HepG2 (cell line): ENCODE results near the gene ECT2. TPM values are rescaled to one million over a fixed set of nuclear protein-coding genes. Genes with fewer than 3 reads are reported as not detected.

Experiments
- ATAC-seq: fragments of 200-7000 bp; cut with Tn5 transposase; 3 replicates; pipeline ENCODE4 v1.9.1; 2020; ENCODE audit warnings: mild to moderate bottlenecking, moderate library complexity
- BruUV-seq: library from RNA; stranded (reverse); fragments of 400-500 nt; replicated peaks from 2 replicates; lab custom pipeline; 2021; lab: Mats Ljungman, UMichigan
- CTCF ChIA-PET: fragments of 300-600 bp; formaldehyde crosslinking; extraction: SDS; loops from one replicate; lab custom pipeline; 2021; ENCODE audit warnings: low total read pairs, inconsistent platforms, low intra/inter-chr PET ratio; lab: Yijun Ruan, JAX
- POLR2A ChIA-PET: fragments of 350-600 bp; sonication (Branson Sonifier 250); formaldehyde crosslinking; loops from one replicate; lab custom pipeline; 2020; ENCODE audit warnings: antibody characterized with exemption, inconsistent platforms; lab: Yijun Ruan, JAX
- DNase-seq: peaks from one replicate; pipeline ENCODE4 v3.0.0-alpha.2; 2015; ENCODE audit warnings: low spot score
- FAIRE-seq: peaks from 3 replicates; lab custom pipeline; 2011; peaks lifted over from hg19 to GRCh38; lab: Jason Lieb, UNC
- H2AFZ ChIP-seq: one replicate; pipeline ENCODE4 v1.6.1; 2011; ENCODE audit warnings: low read length, inconsistent platforms
- H3K27ac ChIP-seq: fragments of 300-600 bp; 3 replicates; pipeline ENCODE4 v1.8.0; 2011; ENCODE audit warnings: mixed run types, mild to moderate bottlenecking, mixed read lengths, low read length, inconsistent platforms; ENCODE audit not compliant: insufficient read depth; ENCODE audit errors: extremely low read length
- H3K27me3 ChIP-seq, 2 experiments: fragments of 200-600 bp in 1 of 2; 2 replicates in 1 of 2; 3 replicates in 1 of 2; pipeline versions ENCODE4 v1.6.0 to v1.8.0; 2011; ENCODE audit warnings: low read length in 2 of 2, mild to moderate bottlenecking in 2 of 2, moderate library complexity in 2 of 2, inconsistent platforms in 1 of 2; ENCODE audit not compliant: insufficient read depth in 2 of 2, control insufficient read depth in 1 of 2
- H3K36me3 ChIP-seq, 2 experiments: fragments of 200-600 bp in 1 of 2; replicated peaks in 1 of 2; 2 replicates in 1 of 2; 3 replicates in 1 of 2; pipeline versions ENCODE4 v1.5.1 to v1.8.0; 2011; ENCODE audit warnings: low read length in 2 of 2, inconsistent platforms in 1 of 2; ENCODE audit not compliant: insufficient read depth in 2 of 2, control insufficient read depth in 1 of 2
- H3K4me1 ChIP-seq: 2 replicates; pipeline ENCODE4 v1.5.1; 2012; ENCODE audit warnings: low read length, inconsistent platforms; ENCODE audit not compliant: insufficient read depth
- H3K4me2 ChIP-seq: 2 replicates; pipeline ENCODE4 v1.6.0; 2011; ENCODE audit warnings: low read depth, low read length, inconsistent platforms
- H3K4me3 ChIP-seq, 3 experiments: fragments of 200-600 bp in 1 of 3; sonication (generic), shearing (Covaris generic) in 1 of 3; replicated peaks in 1 of 3; 2 replicates each; pipeline ENCODE4 v1.5.1; 2011 to 2016; ENCODE audit warnings: low read length in 3 of 3, inconsistent platforms in 2 of 3, low read depth in 2 of 3, mild to moderate bottlenecking in 2 of 3, control low read depth in 1 of 3, mixed read lengths in 1 of 3; ENCODE audit not compliant: insufficient read depth in 1 of 3
- H3K79me2 ChIP-seq: one replicate; pipeline ENCODE4 v1.6.1; 2011; ENCODE audit warnings: low read length, inconsistent platforms; ENCODE audit not compliant: insufficient read depth
- H3K9ac ChIP-seq: 2 replicates; pipeline ENCODE4 v1.6.0; 2011; ENCODE audit warnings: mild to moderate bottlenecking, low read depth, low read length, inconsistent platforms; ENCODE audit not compliant: insufficient read depth
- H3K9me3 ChIP-seq: 2 replicates; pipeline ENCODE4 v1.5.1; 2012; ENCODE audit warnings: mild to moderate bottlenecking, low read length
- H4K20me1 ChIP-seq: 2 replicates; pipeline ENCODE4 v1.6.0; 2011; ENCODE audit warnings: inconsistent platforms, mild to moderate bottlenecking, low read length, moderate library complexity; ENCODE audit not compliant: insufficient read depth
- CEBPB ChIP-seq: IDR thresholded peaks from 2 replicates; pipeline ENCODE4 v1.6.1; 2011; ENCODE audit warnings: low read depth, low read length, improper control_type of control experiment, borderline replicate concordance
- HIC2 ChIP-seq: sonication (generic); formaldehyde crosslinking; IDR thresholded peaks from 2 replicates; pipeline ENCODE4 v1.9.0; 2022; ENCODE audit warnings: low read depth, missing genetic modification reagents
- TP53 ChIP-seq: sonication (generic); formaldehyde crosslinking; conservative IDR thresholded peaks from 2 replicates; pipeline ENCODE4 v1.4.0; 2020; ENCODE audit warnings: missing genetic modification reagents
- WGBS: methylation state at CpG from one replicate; pipeline ENCODE4 v1.1.6; 2017; ENCODE audit warnings: low lambda C conversion rate; 5-methylcytosine and 5-hydroxymethylcytosine counted together
- in situ Hi-C: cut with HindIII; loops from 2 replicates; pipeline ENCODE4 v1.10.0; 2017; ENCODE audit warnings: low pct_unique_long_range_greater_than_20kb; ENCODE audit not compliant: extremely low pct_ligation_motif_present
- intact Hi-C: fragments of 100-400 bp; cut with micrococcal nuclease; formaldehyde crosslinking; loops from one replicate; pipeline ENCODE4 v1.10.0; 2022; ENCODE audit not compliant: unreplicated experiment
- polyA plus RNA-seq, 8 experiments: library from polyadenylated mRNA; depleted of rRNA in 3 of 8; stranded (reverse) in 7 of 8; unstranded in 1 of 8; fragments of >200 nt; fragmentation: Illumina TruSeq in 4 of 8; extraction: Trizol in 4 of 8; gene quantifications; 2 replicates each; pipeline versions ENCODE4 v1.2.1 to v1.2.3, GENCODE V29; 2011 to 2016; ENCODE audit warnings: low read depth in 4 of 8, missing spikeins in 1 of 8, mixed read lengths in 1 of 8; ENCODE audit not compliant: insufficient read depth in 1 of 8
- total RNA-seq, 5 experiments: library from RNA; depleted of rRNA; stranded (reverse); fragments of >200 nt; fragmentation: Illumina TruSeq; extraction: Trizol; gene quantifications; 2 replicates each; pipeline ENCODE4 v1.2.3, GENCODE V29; 2016; ENCODE audit warnings: low read depth in 1 of 5
- TF ChIP-seq, protein P1 (sequence below): sonication (generic); formaldehyde crosslinking; IDR thresholded peaks from 2 replicates; pipeline ENCODE4 v1.4.0; 2020; ENCODE audit warnings: missing genetic modification reagents, borderline replicate concordance

ECT2 gene
- total and polyA plus RNA-seq, 2 of the 13 experiments (the other 11 are each of a cell fraction or from before 2014, with no cell fraction given), result 21.6 to 52.0 TPM

DNA sequence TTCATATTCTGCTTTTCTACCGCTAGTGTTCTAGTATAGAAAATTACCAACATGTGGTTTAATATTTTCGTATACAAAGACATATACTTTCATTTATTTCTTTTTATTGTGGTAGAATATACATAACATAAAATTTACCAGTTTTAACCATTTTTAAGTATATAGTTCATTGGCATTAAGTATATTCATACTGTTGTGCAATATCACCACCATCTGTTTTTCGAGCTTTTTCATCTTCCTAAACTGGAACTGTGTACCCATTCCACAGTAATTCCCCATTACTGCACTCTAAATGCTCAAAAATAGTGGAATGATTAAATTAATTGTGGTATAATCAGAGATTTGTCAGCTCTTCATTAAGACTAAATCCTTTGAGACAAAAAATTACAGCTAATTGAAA is 62.9 kb downstream of the ECT2 start:
- ATAC-seq (no peak), FAIRE-seq (no peak), DNase-seq (no peak)
- H3K27me3 ChIP-seq, result no peaks in the 10 kb centered on the region
- H3K4me3 ChIP-seq, result no peak overlapping the region
- BruUV-seq, result no TSS peak
- intact Hi-C loops, result no loop called here
- no peak overlapping the region for H2AFZ ChIP-seq
- H3K9ac ChIP-seq, result no peak overlapping the region
- WGBS, result 96% methylated on average over 3 of the region's 3 CpGs
- H3K36me3 ChIP-seq, result peaks cover 3 to 37% of the 10 kb centered on the region in 2 experiments
- H3K27ac ChIP-seq, result no peak overlapping the region
- no peaks in the 10 kb centered on the region for H3K79me2 ChIP-seq
- ChIA-PET POLR2A (no interaction called here), CTCF (no interaction called here)
- H3K4me2 ChIP-seq, result no peak overlapping the region
- H3K4me1 ChIP-seq, result no peaks in the 10 kb centered on the region
- no peaks in the 10 kb centered on the region for H4K20me1 ChIP-seq
- H3K9me3 ChIP-seq, result no peaks in the 10 kb centered on the region
- TF ChIP-seq TP53 (CRISPR knock-in tag), result no peak
- TF ChIP-seq HIC2 (CRISPR knock-in tag), result no peak
- TF ChIP-seq, protein P1, sequence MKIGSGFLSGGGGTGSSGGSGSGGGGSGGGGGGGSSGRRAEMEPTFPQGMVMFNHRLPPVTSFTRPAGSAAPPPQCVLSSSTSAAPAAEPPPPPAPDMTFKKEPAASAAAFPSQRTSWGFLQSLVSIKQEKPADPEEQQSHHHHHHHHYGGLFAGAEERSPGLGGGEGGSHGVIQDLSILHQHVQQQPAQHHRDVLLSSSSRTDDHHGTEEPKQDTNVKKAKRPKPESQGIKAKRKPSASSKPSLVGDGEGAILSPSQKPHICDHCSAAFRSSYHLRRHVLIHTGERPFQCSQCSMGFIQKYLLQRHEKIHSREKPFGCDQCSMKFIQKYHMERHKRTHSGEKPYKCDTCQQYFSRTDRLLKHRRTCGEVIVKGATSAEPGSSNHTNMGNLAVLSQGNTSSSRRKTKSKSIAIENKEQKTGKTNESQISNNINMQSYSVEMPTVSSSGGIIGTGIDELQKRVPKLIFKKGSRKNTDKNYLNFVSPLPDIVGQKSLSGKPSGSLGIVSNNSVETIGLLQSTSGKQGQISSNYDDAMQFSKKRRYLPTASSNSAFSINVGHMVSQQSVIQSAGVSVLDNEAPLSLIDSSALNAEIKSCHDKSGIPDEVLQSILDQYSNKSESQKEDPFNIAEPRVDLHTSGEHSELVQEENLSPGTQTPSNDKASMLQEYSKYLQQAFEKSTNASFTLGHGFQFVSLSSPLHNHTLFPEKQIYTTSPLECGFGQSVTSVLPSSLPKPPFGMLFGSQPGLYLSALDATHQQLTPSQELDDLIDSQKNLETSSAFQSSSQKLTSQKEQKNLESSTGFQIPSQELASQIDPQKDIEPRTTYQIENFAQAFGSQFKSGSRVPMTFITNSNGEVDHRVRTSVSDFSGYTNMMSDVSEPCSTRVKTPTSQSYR, result no peak
- peak; percentile 20; the same call in 1 of the 2 replicates for TF ChIP-seq CEBPB
- in situ Hi-C loops, result no loop called here
